ENCODE data around the gene RAMACL.

DNA sequence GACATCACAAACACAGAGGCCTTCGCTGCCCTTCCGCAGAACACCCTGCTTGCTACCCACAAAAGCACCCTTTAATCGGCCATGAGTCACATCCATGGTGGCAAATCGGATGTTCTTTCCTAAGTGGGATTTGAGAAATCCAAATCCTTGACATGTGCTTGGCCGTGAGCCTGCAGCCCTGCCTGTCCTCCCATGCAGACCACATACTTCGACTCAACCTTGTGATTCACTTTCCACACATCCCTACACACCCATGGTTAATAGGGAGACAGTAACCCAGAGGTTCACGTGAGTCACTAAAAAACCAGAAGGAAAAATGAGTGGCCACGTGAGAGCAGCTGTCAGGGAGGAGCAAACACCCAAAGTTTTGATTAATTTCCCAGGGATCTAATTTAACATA lies 19.4 kb downstream of the RAMACL start:
- TF ChIP-seq, protein P1, sequence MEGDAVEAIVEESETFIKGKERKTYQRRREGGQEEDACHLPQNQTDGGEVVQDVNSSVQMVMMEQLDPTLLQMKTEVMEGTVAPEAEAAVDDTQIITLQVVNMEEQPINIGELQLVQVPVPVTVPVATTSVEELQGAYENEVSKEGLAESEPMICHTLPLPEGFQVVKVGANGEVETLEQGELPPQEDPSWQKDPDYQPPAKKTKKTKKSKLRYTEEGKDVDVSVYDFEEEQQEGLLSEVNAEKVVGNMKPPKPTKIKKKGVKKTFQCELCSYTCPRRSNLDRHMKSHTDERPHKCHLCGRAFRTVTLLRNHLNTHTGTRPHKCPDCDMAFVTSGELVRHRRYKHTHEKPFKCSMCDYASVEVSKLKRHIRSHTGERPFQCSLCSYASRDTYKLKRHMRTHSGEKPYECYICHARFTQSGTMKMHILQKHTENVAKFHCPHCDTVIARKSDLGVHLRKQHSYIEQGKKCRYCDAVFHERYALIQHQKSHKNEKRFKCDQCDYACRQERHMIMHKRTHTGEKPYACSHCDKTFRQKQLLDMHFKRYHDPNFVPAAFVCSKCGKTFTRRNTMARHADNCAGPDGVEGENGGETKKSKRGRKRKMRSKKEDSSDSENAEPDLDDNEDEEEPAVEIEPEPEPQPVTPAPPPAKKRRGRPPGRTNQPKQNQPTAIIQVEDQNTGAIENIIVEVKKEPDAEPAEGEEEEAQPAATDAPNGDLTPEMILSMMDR (IDR thresholded peaks at IDR 0.05; ENCODE audit: insufficient read depth, low read depth, low read length) = no peak
- TF ChIP-seq EZH2 (IDR thresholded peaks at IDR 0.05; ENCODE audit: insufficient read depth, low read length) = no peak

All from astrocyte (in vitro differentiated cells and primary cell).